Fibroblast of lung (primary cell): ENCODE results near the gene AK5.

Experiments
- CTCF ChIP-seq, 2 donors: IDR thresholded peaks in 1 of 2; conservative IDR thresholded peaks in 1 of 2; 1 replicate in 1 of 2; 2 replicates in 1 of 2; pipeline ENCODE4 v1.5.1; 2011 to 2012; ENCODE audit warnings: low read length in 2 of 2, control low read depth in 1 of 2, inconsistent platforms in 1 of 2, low read depth in 1 of 2, mild to moderate bottlenecking in 1 of 2
- EZH2 ChIP-seq: IDR thresholded peaks from 2 replicates; pipeline ENCODE4 v1.5.1; 2012; ENCODE audit warnings: low read length, control low read depth, mild to moderate bottlenecking; ENCODE audit errors: missing control alignments

DNA sequence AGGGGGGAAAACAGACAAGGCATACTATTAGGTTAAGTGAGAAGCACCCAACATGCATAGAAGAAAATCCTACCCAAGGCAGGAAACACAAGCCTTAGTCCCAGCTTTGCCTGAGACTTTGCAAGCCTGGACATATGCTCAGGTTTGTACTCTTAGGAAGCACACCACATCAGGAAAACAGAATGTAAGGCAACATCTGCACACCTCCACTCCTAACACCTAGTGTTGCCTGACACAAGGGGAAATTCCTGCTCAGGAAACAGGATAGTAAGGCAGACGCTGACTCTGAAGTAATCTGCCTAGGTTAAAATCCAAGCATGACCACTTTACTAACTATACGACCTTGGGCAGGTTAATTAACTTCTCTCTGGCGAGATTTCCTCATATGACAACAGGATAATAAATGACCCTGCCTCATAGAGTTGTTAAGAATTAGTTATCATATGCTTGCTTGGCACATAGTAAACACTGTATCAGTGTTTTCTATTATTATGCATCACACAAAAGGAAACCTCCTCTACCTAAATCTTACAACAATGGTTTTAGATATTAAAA is 280.9 kb downstream of the AK5 start:
- TF ChIP-seq CTCF (conservative IDR thresholded peaks at IDR 0.05 in 1 of 2, IDR thresholded peaks at IDR 0.05 in 1 of 2; ENCODE audit: low read depth in 1 of 2, low read length in 2 of 2): no peak
- TF ChIP-seq EZH2: no peak
